Lower leg skin (tissue), 4 donors: Measurements from ENCODE around the gene EMILIN2. TPM values are rescaled to one million over a fixed set of nuclear protein-coding genes. Genes with fewer than 3 reads are reported as not detected.
A peak's percentile ranks its signal among the peaks of the same experiment; 100 is the strongest.

Source experiments
- DNase-seq, 2 donors: peaks; one replicate each; pipeline ENCODE4 v3.0.0-alpha.2; 2019; ENCODE audit warnings: low spot score in 2 of 2
- H3K4me3 ChIP-seq: fragments of 200-600 bp; sonication (generic); 2 replicates; pipeline ENCODE4 v1.5.1; 2017; ENCODE audit warnings: mild to moderate bottlenecking, low read depth; ENCODE audit not compliant: poor library complexity, severe bottlenecking
- POLR2A ChIP-seq, 2 donors: fragments of 450-650 bp; IDR thresholded peaks; one replicate each; pipeline ENCODE4 v1.6.1; 2016 to 2017; ENCODE audit warnings: antibody characterized with exemption in 2 of 2, mild to moderate bottlenecking in 1 of 2, moderate library complexity in 1 of 2
- WGBS, 2 donors: methylation state at CpG; one replicate each; pipeline ENCODE4 v1.1.5; 2018; 5-methylcytosine and 5-hydroxymethylcytosine counted together
- intact Hi-C: fragments of 100-400 bp; cut with DNase I; formaldehyde crosslinking; loops from one replicate; pipeline ENCODE4 v1.15.0; 2023; ENCODE audit warnings: low total_unique reads
- total RNA-seq, 4 donors: library from RNA; depleted of rRNA; stranded (reverse); fragments of >200 nt; gene quantifications; one replicate each; pipeline ENCODE4 v1.1.0, GENCODE V29; 2016
- TF ChIP-seq, protein P1 (sequence below), 3 donors: fragments of 450-650 bp; IDR thresholded peaks; one replicate each; pipeline ENCODE4 v1.5.1; 2016; ENCODE audit warnings: antibody characterized with exemption in 3 of 3, mild to moderate bottlenecking in 3 of 3, moderate library complexity in 2 of 3

Gene EMILIN2
- total RNA-seq, 4 donors from 2014 or later, result 4.0 to 10.9 (median 7.5) TPM

- no peak overlapping the region for H3K4me3 ChIP-seq
- WGBS, 2 donors, result 90 to 91% methylated on average over 13 of the region's 13 CpGs
- DNase-seq, result peak in 1 of 2 donors; percentile 4
- TF ChIP-seq POLR2A (IDR thresholded peaks at IDR 0.05), result no peak
- TF ChIP-seq, protein P1, sequence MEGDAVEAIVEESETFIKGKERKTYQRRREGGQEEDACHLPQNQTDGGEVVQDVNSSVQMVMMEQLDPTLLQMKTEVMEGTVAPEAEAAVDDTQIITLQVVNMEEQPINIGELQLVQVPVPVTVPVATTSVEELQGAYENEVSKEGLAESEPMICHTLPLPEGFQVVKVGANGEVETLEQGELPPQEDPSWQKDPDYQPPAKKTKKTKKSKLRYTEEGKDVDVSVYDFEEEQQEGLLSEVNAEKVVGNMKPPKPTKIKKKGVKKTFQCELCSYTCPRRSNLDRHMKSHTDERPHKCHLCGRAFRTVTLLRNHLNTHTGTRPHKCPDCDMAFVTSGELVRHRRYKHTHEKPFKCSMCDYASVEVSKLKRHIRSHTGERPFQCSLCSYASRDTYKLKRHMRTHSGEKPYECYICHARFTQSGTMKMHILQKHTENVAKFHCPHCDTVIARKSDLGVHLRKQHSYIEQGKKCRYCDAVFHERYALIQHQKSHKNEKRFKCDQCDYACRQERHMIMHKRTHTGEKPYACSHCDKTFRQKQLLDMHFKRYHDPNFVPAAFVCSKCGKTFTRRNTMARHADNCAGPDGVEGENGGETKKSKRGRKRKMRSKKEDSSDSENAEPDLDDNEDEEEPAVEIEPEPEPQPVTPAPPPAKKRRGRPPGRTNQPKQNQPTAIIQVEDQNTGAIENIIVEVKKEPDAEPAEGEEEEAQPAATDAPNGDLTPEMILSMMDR (IDR thresholded peaks at IDR 0.05), result no peak
- intact Hi-C loops, result no loop called here
These were observed 64.1 kb downstream of the EMILIN2 start for GRCh38 chr18:2910751-2911425.

GRCh38 chr18:2911533-2911932 lies 64.7 kb downstream of the EMILIN2 start:
- intact Hi-C loops, result no loop called here
- H3K4me3 ChIP-seq, result no peak overlapping the region
- 92 to 93% methylated on average over 4 of the region's 4 CpGs for WGBS, 2 donors
- TF ChIP-seq, protein P1 (IDR thresholded peaks at IDR 0.05), result no peak
- no peak for TF ChIP-seq POLR2A (IDR thresholded peaks at IDR 0.05)
- no peak for DNase-seq

GRCh38 chr18:2912357-2913299 lies 65.8 kb downstream of the EMILIN2 start:
- no peak for TF ChIP-seq POLR2A (IDR thresholded peaks at IDR 0.05)
- TF ChIP-seq, protein P1 (IDR thresholded peaks at IDR 0.05), result no peak
- intact Hi-C loops, result no loop called here
- WGBS, 2 donors, result 91 to 94% methylated on average over 28 to 29 of the region's 29 CpGs
- H3K4me3 ChIP-seq, result no peak overlapping the region
- no peak for DNase-seq

- no peak for DNase-seq
- intact Hi-C loops, result no loop called here
- TF ChIP-seq POLR2A (IDR thresholded peaks at IDR 0.05), result no peak
- TF ChIP-seq, protein P1 (IDR thresholded peaks at IDR 0.05), result no peak
- no peak overlapping the region for H3K4me3 ChIP-seq
- WGBS, 2 donors, result 89% methylated on average over 17 of the region's 17 CpGs
These were observed 66.7 kb downstream of the EMILIN2 start for GRCh38 chr18:2913398-2914005.

GRCh38 chr18:2914185-2914880 lies 67.5 kb downstream of the EMILIN2 start:
- DNase-seq, result no peak
- TF ChIP-seq, protein P1 (IDR thresholded peaks at IDR 0.05), result no peak
- no peak for TF ChIP-seq POLR2A (IDR thresholded peaks at IDR 0.05)
- H3K4me3 ChIP-seq, result no peak overlapping the region
- intact Hi-C loops, result no loop called here
- 78 to 81% methylated on average over 17 of the region's 17 CpGs for WGBS, 2 donors
